ENCODE data around the gene TICRR. TPM values are rescaled to one million over a fixed set of nuclear protein-coding genes. Genes with fewer than 3 reads are reported as not detected.

TICRR gene
- total and polyA plus RNA-seq, 4 donors: under 0.01 to 7.3 (median 0.15) TPM

DNA sequence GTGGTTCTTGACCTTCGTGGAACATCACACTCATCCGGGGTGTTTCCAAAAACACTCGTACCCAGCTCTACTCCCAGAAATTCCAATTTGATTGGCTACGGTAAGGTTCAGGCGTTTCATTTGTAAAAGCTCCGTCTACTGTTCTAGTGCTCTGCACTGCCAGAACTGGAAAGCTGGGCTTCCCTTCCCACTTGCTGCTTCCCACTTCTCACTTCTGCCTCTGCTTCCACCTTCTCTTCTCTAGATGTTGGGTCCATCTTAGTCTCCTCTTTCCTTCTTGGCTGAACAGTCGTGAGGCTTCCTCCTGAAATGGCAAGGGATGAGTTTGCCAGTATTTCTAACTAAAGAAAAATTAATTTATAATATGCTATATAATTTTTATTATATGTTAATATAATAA lies 49.1 kb upstream of the TICRR start:
- WGBS: 94% methylated on average over 7 of the region's 7 CpGs
- no peaks in the 10 kb centered on the region for H3K9me3 ChIP-seq (ENCODE audit: control insufficient read depth in 4 of 4, low read length in 3 of 4)
- TF ChIP-seq, protein P1, sequence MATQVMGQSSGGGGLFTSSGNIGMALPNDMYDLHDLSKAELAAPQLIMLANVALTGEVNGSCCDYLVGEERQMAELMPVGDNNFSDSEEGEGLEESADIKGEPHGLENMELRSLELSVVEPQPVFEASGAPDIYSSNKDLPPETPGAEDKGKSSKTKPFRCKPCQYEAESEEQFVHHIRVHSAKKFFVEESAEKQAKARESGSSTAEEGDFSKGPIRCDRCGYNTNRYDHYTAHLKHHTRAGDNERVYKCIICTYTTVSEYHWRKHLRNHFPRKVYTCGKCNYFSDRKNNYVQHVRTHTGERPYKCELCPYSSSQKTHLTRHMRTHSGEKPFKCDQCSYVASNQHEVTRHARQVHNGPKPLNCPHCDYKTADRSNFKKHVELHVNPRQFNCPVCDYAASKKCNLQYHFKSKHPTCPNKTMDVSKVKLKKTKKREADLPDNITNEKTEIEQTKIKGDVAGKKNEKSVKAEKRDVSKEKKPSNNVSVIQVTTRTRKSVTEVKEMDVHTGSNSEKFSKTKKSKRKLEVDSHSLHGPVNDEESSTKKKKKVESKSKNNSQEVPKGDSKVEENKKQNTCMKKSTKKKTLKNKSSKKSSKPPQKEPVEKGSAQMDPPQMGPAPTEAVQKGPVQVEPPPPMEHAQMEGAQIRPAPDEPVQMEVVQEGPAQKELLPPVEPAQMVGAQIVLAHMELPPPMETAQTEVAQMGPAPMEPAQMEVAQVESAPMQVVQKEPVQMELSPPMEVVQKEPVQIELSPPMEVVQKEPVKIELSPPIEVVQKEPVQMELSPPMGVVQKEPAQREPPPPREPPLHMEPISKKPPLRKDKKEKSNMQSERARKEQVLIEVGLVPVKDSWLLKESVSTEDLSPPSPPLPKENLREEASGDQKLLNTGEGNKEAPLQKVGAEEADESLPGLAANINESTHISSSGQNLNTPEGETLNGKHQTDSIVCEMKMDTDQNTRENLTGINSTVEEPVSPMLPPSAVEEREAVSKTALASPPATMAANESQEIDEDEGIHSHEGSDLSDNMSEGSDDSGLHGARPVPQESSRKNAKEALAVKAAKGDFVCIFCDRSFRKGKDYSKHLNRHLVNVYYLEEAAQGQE (IDR thresholded peaks at IDR 0.05): no peak
- TF ChIP-seq SP1 (IDR thresholded peaks at IDR 0.05) (no peak), HNF4A (conservative IDR thresholded peaks at IDR 0.05) (no peak), NR2F2 (IDR thresholded peaks at IDR 0.05) (no peak), FOXA2 (IDR thresholded peaks at IDR 0.05) (no peak), RAD21 (IDR thresholded peaks at IDR 0.05) (no peak), YY1 (IDR thresholded peaks at IDR 0.05) (no peak), GABPA (IDR thresholded peaks at IDR 0.05 in 1 of 2, conservative IDR thresholded peaks at IDR 0.05 in 1 of 2) (no peak), HNF4G (IDR thresholded peaks at IDR 0.05) (no peak), FOXA1 (IDR thresholded peaks at IDR 0.05) (no peak), EGR1 (IDR thresholded peaks at IDR 0.05; ENCODE audit: low read depth in 2 of 2) (no peak), RXRA (IDR thresholded peaks at IDR 0.05) (no peak), JUND (IDR thresholded peaks at IDR 0.05) (no peak), TAF1 (conservative IDR thresholded peaks at IDR 0.05) (no peak)
- TF ChIP-seq, protein P2, sequence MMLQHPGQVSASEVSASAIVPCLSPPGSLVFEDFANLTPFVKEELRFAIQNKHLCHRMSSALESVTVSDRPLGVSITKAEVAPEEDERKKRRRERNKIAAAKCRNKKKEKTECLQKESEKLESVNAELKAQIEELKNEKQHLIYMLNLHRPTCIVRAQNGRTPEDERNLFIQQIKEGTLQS (IDR thresholded peaks at IDR 0.05): no peak
- TF ChIP-seq, protein P3, sequence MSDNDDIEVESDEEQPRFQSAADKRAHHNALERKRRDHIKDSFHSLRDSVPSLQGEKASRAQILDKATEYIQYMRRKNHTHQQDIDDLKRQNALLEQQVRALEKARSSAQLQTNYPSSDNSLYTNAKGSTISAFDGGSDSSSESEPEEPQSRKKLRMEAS (IDR thresholded peaks at IDR 0.05): no peak
- TF ChIP-seq, protein P4, sequence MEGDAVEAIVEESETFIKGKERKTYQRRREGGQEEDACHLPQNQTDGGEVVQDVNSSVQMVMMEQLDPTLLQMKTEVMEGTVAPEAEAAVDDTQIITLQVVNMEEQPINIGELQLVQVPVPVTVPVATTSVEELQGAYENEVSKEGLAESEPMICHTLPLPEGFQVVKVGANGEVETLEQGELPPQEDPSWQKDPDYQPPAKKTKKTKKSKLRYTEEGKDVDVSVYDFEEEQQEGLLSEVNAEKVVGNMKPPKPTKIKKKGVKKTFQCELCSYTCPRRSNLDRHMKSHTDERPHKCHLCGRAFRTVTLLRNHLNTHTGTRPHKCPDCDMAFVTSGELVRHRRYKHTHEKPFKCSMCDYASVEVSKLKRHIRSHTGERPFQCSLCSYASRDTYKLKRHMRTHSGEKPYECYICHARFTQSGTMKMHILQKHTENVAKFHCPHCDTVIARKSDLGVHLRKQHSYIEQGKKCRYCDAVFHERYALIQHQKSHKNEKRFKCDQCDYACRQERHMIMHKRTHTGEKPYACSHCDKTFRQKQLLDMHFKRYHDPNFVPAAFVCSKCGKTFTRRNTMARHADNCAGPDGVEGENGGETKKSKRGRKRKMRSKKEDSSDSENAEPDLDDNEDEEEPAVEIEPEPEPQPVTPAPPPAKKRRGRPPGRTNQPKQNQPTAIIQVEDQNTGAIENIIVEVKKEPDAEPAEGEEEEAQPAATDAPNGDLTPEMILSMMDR (IDR thresholded peaks at IDR 0.05; ENCODE audit: low read depth, low read length, missing input control): no peak
- TF ChIP-seq, protein P5, sequence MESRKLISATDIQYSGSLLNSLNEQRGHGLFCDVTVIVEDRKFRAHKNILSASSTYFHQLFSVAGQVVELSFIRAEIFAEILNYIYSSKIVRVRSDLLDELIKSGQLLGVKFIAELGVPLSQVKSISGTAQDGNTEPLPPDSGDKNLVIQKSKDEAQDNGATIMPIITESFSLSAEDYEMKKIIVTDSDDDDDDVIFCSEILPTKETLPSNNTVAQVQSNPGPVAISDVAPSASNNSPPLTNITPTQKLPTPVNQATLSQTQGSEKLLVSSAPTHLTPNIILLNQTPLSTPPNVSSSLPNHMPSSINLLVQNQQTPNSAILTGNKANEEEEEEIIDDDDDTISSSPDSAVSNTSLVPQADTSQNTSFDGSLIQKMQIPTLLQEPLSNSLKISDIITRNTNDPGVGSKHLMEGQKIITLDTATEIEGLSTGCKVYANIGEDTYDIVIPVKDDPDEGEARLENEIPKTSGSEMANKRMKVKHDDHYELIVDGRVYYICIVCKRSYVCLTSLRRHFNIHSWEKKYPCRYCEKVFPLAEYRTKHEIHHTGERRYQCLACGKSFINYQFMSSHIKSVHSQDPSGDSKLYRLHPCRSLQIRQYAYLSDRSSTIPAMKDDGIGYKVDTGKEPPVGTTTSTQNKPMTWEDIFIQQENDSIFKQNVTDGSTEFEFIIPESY (IDR thresholded peaks at IDR 0.05): no peak
- H3K4me3 ChIP-seq (ENCODE audit: low read depth in 1 of 3, low read length in 3 of 3): no peak overlapping the region
- H3K27me3 ChIP-seq (ENCODE audit: control insufficient read depth in 4 of 4, insufficient read depth in 4 of 4, low read length in 3 of 4): no peaks in the 10 kb centered on the region
- no peak overlapping the region for H3K27ac ChIP-seq (ENCODE audit: low read depth in 1 of 2, low read length in 2 of 2)
- DNase-seq (ENCODE audit: low spot score): no peak
- peaks cover 1 to 8% (median 4%) of the 10 kb centered on the region in 4 donors for H3K4me1 ChIP-seq (ENCODE audit: control insufficient read depth in 4 of 4, insufficient read depth in 4 of 4, low read length in 3 of 4)
- no peaks in the 10 kb centered on the region for H3K36me3 ChIP-seq (ENCODE audit: control insufficient read depth in 4 of 4, insufficient read depth in 3 of 4, low read depth in 1 of 4, low read length in 3 of 4)
- H3K9ac ChIP-seq (ENCODE audit: low read depth in 1 of 2, low read length in 2 of 2): no peak overlapping the region

Measured in liver (tissue), 9 donors.